BLaER1 (cell line): Measurements from ENCODE around the gene GJC2.

Experiments used
- H3K27ac ChIP-seq: shearing (Covaris generic); formaldehyde crosslinking; 2 replicates; pipeline ENCODE4 v1.8.1; 2022
- H3K27me3 ChIP-seq: shearing (Covaris generic); formaldehyde crosslinking; 2 replicates; pipeline ENCODE4 v1.8.1; 2022
- H3K36me3 ChIP-seq: shearing (Covaris generic); formaldehyde crosslinking; 2 replicates; pipeline ENCODE4 v1.8.1; 2022
- H3K4me1 ChIP-seq: shearing (Covaris generic); formaldehyde crosslinking; 2 replicates; pipeline ENCODE4 v1.8.1; 2022
- H3K4me2 ChIP-seq: shearing (Covaris generic); formaldehyde crosslinking; 2 replicates; pipeline ENCODE4 v1.8.1; 2022
- H3K4me3 ChIP-seq: shearing (Covaris generic); formaldehyde crosslinking; 2 replicates; pipeline ENCODE4 v1.8.1; 2022
- H3K9ac ChIP-seq: shearing (Covaris generic); formaldehyde crosslinking; 2 replicates; pipeline ENCODE4 v1.8.1; 2022
- H3K9me3 ChIP-seq: shearing (Covaris generic); formaldehyde crosslinking; 2 replicates; pipeline ENCODE4 v1.8.1; 2022
- H4K20me1 ChIP-seq: shearing (Covaris generic); formaldehyde crosslinking; 2 replicates; pipeline ENCODE4 v1.8.1; 2022
- Cebpa-rat ChIP-seq: shearing (Covaris generic); IDR thresholded peaks from 2 replicates; pipeline ENCODE4 v1.8.1; 2022

Gene GJC2

GRCh38 chr1:228144193-228144992 lies 5.3 kb upstream of the GJC2 start:
- Histone ChIP-seq H3K36me3 (peaks cover 45% of the 10 kb centered on the region), H3K9ac (peak overlapping the region; percentile 69), H3K4me2 (peak overlapping the region; percentile 91), H3K27ac (peak overlapping the region; percentile 56), H3K9me3 (no peaks in the 10 kb centered on the region), H3K4me3 (peak overlapping the region; percentile 42; the same call in 1 of the 2 replicates), H4K20me1 (peaks cover 92% of the 10 kb centered on the region), H3K4me1 (peaks cover 83% of the 10 kb centered on the region), H3K27me3 (no peaks in the 10 kb centered on the region)
- no peak for TF ChIP-seq Cebpa-rat

- Histone ChIP-seq H3K27ac (peak overlapping the region; percentile 56), H3K4me1 (peaks cover 85% of the 10 kb centered on the region), H3K36me3 (peaks cover 50% of the 10 kb centered on the region), H3K4me2 (peak overlapping the region; percentile 91), H3K27me3 (no peaks in the 10 kb centered on the region), H3K4me3 (no peak overlapping the region), H3K9me3 (no peaks in the 10 kb centered on the region), H4K20me1 (peaks cover 98% of the 10 kb centered on the region), H3K9ac (peak overlapping the region; percentile 69)
- TF ChIP-seq Cebpa-rat = no peak
Observed at GRCh38 chr1:228144993-228145343, 4.8 kb upstream of the GJC2 start.

- peak overlapping the region; percentile 69; the same call in 1 of the 2 replicates for H3K9ac ChIP-seq
- no peaks in the 10 kb centered on the region for H3K27me3 ChIP-seq
- peaks cover 87% of the 10 kb centered on the region for H3K4me1 ChIP-seq
- H3K36me3 ChIP-seq = peaks cover 52% of the 10 kb centered on the region
- H3K4me3 ChIP-seq = no peak overlapping the region
- peaks cover 99% of the 10 kb centered on the region for H4K20me1 ChIP-seq
- no peaks in the 10 kb centered on the region for H3K9me3 ChIP-seq
- H3K4me2 ChIP-seq = peak overlapping the region; percentile 91
- TF ChIP-seq Cebpa-rat = no peak
- peak overlapping the region; percentile 56 for H3K27ac ChIP-seq
Observed at GRCh38 chr1:228145463-228146416, 4.0 kb upstream of the GJC2 start.

- H3K4me2 ChIP-seq = no peak overlapping the region; the same call in 1 of the 2 replicates
- no peak overlapping the region for H3K9ac ChIP-seq
- 0 out of 2 replicates have a peak overlapping the region, but pooled peaks have one; percentile 30 for H3K27ac ChIP-seq
- no peaks in the 10 kb centered on the region for H3K9me3 ChIP-seq
- TF ChIP-seq Cebpa-rat = no peak
- no peaks in the 10 kb centered on the region for H3K27me3 ChIP-seq
- peaks cover 52% of the 10 kb centered on the region for H3K36me3 ChIP-seq
- H3K4me1 ChIP-seq = peaks cover 83% of the 10 kb centered on the region
- peaks cover 99% of the 10 kb centered on the region for H4K20me1 ChIP-seq
- H3K4me3 ChIP-seq = no peak overlapping the region
Observed at GRCh38 chr1:228146417-228147150, 3.1 kb upstream of the GJC2 start.

- Histone ChIP-seq H4K20me1 (peaks cover 99% of the 10 kb centered on the region), H3K4me3 (no peak overlapping the region), H3K27me3 (no peaks in the 10 kb centered on the region), H3K36me3 (peaks cover 52% of the 10 kb centered on the region), H3K27ac (peak overlapping the region; percentile 73), H3K9me3 (no peaks in the 10 kb centered on the region), H3K4me1 (peaks cover 82% of the 10 kb centered on the region), H3K4me2 (peak overlapping the region; percentile 73), H3K9ac (peak overlapping the region; percentile 64; the same call in 1 of the 2 replicates)
- no peak for TF ChIP-seq Cebpa-rat
Observed at GRCh38 chr1:228147151-228147693, 2.5 kb upstream of the GJC2 start.

GRCh38 chr1:228147768-228148167 lies 2.0 kb upstream of the GJC2 start:
- H3K9ac ChIP-seq = peak overlapping the region; percentile 64
- H3K4me3 ChIP-seq = no peak overlapping the region
- no peaks in the 10 kb centered on the region for H3K9me3 ChIP-seq
- TF ChIP-seq Cebpa-rat = no peak
- H3K27me3 ChIP-seq = no peaks in the 10 kb centered on the region
- H3K27ac ChIP-seq = peak overlapping the region; percentile 73
- H3K4me1 ChIP-seq = peaks cover 82% of the 10 kb centered on the region
- H4K20me1 ChIP-seq = peaks cover 99% of the 10 kb centered on the region
- peaks cover 52% of the 10 kb centered on the region for H3K36me3 ChIP-seq
- H3K4me2 ChIP-seq = peak overlapping the region; percentile 73

GRCh38 chr1:228148196-228148861 lies 1.4 kb upstream of the GJC2 start:
- Histone ChIP-seq H3K4me3 (no peak overlapping the region), H3K36me3 (peaks cover 52% of the 10 kb centered on the region), H3K27me3 (no peaks in the 10 kb centered on the region), H3K9ac (peak overlapping the region; percentile 64), H3K9me3 (no peaks in the 10 kb centered on the region), H3K4me1 (peaks cover 81% of the 10 kb centered on the region), H4K20me1 (peaks cover 95% of the 10 kb centered on the region), H3K27ac (peak overlapping the region; percentile 73), H3K4me2 (peak overlapping the region; percentile 73)
- no peak for TF ChIP-seq Cebpa-rat

- Histone ChIP-seq H3K27me3 (no peaks in the 10 kb centered on the region), H3K9ac (peak overlapping the region; percentile 64), H3K4me1 (peaks cover 75% of the 10 kb centered on the region), H3K4me3 (no peak overlapping the region), H3K4me2 (peak overlapping the region; percentile 73), H4K20me1 (peaks cover 88% of the 10 kb centered on the region), H3K27ac (peak overlapping the region; percentile 73), H3K36me3 (peaks cover 52% of the 10 kb centered on the region), H3K9me3 (no peaks in the 10 kb centered on the region)
- no peak for TF ChIP-seq Cebpa-rat
Observed at GRCh38 chr1:228148935-228149405, 760 bp upstream of the GJC2 start.
